Measurements from ENCODE around the gene MALSU1.
A peak's percentile ranks its signal among the peaks of the same experiment; 100 is the strongest.

The MALSU1 gene

DNA sequence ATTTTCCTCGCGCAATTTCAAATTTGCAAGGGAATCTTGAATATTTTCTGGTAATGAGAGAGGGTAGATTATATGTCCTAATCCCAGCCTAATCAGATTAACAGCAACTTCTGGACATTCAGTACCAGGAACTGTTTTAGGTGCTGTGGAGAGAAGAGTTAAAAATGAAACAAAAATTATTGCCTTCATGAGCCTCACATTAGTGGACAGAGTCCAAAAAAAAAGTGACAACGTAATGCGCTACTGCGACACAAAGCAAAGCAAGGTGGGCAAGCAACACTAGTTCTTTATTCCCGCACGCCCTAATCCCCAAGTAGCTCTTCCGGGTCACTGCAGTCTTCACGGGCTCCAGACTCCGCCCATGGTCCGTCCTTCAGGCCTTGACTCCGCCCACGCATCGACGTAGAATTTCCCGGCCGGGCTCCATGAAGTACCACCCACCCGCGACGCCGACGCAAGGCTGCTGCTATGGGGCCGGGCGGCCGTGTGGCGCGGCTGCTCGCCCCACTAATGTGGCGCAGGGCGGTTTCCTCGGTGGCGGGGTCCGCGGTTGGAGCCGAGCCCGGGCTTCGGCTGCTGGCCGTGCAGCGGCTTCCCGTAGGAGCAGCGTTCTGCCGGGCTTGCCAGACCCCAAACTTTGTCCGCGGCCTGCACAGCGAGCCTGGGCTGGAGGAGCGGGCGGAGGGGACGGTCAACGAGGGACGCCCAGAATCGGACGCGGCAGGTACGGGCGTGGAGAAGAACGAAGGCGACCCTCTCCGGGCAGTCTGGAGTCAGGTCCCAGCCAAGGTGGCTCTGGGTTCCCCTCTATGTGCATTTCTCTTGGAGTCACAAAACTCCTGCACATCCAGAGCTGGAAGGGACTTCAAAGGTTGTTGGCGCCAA, at the start of gene MALSU1:
Gene MALSU1 (plus strand): TSS at position 455 of the 885 bp plus-strand sequence. CDS start 14 bp downstream, at position 469.
- DNase-seq: peak; percentile 95

DNA sequence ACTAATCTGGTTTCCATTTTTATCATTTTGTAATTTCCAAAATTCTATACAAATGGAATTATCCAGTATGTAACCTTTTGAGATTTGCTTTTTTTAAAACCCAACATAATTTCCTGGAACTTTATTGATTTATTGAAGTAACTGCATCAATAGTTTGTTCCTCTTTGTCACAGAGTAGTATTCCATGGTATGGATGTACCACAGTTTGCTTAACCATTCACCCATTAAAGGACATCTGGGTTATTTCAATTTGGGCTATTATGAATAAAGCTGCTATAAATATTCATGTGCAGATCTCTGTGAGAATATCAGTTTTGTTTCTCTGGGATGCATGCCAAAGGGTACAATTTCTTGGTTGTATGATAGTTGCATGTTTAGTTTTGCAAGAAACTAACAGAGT, 49.7 kb upstream of the MALSU1 start:
- DNase-seq: no peak

DNA sequence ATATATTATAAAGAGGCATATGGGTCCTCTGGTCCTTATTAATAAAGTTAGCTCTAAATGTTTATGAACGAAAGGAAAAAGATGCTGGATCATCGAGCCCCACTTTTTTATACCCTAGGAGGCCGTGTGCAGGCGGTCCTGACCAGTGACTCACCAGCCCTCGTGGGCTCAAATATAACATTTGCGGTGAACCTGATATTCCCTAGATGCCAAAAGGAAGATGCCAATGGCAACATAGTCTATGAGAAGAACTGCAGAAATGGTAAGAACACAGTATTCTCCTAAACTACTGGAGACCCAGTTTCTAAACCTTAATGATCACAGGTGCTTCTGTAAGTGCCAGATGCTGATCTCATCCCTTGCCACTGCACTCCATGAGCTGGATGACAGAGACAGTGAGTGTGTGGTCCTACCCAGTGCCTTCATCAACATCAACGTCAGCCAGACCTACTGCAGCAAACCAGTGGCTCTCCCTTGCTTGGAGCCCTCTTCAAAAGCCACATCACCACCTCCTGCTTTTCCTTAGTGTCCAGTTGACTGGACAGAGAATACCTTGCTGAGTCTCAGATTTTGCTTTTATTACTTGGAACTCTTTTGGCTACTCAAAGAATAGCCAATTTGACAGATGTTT, 45.0 kb upstream of the MALSU1 start:
- no peak for DNase-seq

DNA sequence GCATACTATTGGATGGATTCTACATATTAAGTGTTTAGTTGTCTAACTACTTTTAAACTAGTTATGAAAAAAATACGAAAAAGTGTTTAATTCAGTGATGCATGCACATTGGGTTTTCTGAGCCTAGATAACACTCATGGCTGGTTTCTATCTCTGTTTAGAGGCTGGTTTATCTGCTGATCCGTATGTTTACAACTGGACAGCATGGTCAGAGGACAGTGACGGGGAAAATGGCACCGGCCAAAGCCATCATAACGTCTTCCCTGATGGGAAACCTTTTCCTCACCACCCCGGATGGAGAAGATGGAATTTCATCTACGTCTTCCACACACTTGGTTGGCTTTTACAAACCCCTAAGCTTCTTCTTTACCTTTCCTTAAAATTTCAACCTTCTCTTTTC, 42.4 kb upstream of the MALSU1 start:
- no peak for DNase-seq

DNA sequence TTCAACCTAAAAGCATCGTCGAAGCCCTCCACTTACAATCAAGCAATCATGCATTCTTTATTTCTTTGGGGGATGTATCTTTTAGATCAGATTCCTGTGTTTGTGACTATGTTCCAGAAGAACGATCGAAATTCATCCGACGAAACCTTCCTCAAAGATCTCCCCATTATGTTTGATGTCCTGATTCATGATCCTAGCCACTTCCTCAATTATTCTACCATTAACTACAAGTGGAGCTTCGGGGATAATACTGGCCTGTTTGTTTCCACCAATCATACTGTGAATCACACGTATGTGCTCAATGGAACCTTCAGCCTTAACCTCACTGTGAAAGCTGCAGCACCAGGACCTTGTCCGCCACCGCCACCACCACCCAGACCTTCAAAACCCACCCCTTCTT, 38.8 kb upstream of the MALSU1 start:
- no peak for DNase-seq

DNA sequence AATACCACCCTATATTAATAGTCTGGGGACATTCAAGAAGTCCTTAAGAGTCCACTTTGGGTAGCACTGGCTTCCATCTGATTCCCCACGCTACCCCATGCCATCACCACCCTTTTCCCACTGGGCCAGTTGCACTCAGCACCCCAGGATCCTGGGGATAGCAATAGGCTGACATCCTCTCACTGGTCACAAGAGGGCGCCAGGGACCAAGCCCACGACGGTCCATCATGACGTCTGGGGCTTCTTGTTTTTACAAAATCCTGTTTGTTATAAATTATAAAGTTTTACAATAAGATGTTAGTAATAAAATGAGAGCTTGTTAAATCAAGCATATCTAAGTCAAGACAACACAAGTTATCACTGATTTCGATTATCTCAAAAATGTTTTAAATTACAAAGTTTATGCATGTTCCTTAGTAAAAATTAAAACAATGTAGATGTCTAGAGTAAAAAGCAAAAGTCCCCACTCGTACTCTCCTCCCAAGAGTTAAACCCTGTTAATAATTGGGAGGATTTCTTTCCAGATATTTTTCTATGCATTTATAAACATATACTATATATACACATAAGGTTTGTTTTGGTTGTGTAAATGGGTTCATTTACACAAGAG, 37.2 kb upstream of the MALSU1 start:
- DNase-seq: no peak

DNA sequence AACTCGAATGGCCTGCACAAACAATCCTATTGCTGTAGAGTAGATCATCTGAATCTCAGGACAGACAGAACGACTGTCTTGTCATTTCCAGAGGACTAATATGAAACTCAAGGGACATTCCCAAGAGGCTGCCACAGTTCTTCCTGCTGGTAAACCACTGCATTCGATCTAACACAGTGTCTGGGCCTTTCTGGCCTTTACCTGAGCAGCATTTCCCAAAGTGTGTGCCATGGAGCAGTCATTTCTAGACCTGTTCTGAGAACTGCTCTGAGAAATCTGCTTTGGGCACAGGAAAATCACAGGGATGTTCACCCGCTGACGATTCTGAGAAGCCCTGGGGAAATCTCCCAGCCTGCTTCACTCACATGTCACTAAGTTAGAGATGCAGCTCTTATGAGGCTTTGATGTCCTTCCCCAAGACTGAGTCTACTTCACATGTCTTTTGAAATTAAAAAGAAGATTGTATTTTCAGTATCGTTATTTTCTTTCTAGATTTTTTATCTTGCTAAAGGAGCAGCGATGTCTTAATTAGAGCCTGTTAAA, 34.2 kb upstream of the MALSU1 start:
- no peak for DNase-seq

DNA sequence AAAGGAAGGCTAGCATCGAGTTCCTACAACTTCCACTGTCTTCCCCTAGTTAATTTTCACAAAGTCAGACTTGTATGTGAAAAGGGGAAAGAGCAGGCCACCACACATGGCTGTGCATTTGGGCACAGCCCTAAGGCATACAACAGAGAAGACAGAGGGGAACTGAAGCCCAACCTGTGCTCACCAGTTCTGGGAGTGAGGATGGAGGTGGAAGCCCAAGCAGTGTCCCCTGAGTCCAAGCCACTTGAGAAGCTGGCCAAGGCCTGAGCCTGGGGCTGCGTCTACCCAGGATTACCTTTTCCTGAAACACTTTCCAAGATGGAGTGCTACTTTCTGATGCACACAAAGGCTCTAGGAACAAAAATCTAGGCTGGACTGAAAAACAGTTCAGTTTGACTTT, 32.2 kb upstream of the MALSU1 start:
- no peak for DNase-seq

DNA sequence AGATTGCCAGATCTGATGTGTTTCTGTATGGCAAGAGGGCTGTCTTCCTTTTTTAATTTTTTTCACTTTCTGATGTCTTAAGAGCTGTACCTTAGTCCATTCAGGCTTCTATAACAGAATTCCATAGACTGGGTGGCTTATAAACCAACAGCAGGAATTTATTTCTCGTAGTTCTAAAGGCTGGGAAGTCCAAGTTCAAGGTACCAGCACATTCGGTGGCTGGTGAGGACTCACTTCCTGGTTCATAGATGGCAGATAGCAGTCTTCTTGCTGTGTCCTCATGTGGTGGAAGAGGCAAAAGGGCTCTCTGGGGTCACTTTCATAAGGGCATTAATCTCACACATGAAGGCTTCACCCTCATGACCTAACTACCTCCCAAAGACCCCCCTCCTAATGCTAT, 31.8 kb upstream of the MALSU1 start:
- no peak for DNase-seq

DNA sequence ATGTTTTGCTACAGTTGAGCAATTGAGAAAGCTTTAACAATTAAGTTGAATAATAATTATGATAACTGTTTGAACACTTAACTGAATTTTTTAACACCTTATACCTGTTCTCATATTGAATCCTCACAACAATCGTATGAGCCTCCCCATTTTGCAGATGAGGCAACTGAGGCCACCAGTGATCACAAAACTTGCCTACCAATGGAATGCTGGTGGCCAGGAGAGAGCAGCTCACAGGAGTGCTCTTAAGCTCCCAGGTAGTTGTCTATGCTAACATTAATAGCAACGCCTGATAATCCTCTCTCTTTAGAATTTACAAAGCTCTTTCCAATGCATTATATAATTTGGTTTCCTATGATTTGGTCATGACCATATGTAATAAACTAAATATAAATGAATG, 31.0 kb upstream of the MALSU1 start:
- DNase-seq: no peak

DNA sequence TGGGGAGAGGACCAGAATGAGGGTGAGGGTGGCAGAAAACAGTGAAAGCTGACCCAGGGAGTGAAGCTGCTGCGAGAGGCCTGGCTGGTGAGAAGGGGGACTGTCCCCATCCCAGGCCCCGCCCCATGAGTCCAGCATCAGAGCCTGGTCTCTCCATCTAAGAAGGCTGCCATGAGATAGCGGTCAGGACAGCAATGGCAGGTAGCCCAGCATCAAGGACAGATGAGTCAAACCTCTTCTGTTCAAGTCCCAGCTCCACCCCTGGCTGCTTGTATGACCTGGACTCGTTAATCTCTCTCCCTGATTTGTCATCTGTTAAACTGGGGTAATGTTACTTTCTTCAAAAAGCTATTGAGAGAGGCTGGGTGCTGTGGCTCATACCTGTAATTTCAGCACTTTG, 30.4 kb upstream of the MALSU1 start:
- DNase-seq: no peak

DNA sequence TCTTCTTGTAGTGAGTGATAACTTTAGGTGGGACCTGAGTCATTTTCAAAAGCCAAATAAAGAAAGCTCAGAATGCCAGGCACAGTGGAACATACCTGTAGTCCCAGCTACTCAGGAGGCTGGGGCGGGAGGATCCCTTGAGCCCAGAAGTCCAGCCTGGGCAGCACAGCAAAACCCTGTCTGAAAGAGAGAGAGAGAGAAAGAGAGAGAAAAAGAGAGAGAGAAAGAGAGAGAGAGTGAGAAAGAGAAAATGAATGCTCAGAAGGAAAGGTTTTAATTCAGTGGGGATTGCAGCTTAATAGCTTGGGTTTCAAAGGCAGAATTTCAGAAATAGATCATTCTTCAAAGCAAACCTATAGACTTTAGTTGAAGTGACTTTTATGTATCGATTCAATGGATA, 26.9 kb upstream of the MALSU1 start:
- no peak for DNase-seq

DNA sequence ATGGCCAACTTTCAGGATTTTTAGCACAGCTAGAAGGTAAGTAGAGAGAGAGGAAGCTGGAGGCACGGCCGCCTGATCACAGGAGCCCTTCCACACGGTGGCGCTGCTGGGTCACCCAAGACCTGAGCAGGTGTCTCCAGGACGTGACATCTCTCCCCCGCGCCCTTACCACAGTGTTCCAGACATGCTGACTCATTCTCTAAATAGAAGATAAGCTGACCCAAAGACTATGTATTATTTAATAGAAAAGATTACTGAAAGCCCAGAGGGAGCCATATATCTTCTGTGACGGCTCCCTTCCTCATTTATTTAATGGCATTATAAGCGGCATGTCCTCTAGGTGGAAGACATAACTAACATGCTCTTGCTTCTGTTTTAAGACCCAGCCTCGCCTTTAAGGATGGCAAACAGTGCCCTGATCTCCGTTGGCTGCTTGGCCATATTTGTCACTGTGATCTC, 26.0 kb upstream of the MALSU1 start:
- DNase-seq: peak; percentile 88

DNA sequence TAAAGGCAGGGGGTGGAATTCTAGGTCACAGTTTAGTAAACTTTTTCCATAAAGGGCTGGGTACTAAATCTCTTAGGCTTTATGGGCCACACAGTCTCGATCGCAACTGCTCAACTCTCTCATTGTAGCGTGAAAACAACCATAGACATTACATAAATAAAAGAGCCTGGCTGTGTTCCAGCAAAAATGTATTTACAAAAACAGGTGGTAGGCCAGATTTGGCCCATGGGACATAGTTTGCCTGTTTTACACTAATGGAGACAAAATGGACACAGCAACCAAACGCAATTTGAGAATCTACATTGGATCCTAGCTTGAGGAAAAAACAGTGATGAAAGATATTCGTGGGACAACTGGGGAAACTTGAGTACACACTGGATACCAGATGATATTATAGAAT, 23.2 kb upstream of the MALSU1 start:
- no peak for DNase-seq

DNA sequence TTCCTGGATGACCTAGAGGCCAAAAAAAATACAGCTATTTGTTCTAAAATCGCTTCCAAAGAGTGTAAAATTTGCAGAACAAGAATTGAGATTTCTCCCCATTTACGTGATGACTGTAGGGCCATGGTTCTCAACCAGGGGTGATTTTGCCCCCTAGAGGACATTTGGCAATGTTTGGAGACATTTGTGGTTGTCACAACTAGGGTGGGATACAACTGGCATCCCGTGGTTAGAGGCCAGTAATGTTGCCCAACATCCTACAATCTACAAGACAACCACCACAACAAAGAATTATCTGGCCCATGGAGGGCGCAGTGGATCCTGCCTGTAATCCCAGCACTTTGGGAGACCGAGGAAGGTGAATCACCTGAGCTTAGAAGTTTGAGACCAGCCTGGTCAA, 22.8 kb upstream of the MALSU1 start:
- no peak for DNase-seq

DNA sequence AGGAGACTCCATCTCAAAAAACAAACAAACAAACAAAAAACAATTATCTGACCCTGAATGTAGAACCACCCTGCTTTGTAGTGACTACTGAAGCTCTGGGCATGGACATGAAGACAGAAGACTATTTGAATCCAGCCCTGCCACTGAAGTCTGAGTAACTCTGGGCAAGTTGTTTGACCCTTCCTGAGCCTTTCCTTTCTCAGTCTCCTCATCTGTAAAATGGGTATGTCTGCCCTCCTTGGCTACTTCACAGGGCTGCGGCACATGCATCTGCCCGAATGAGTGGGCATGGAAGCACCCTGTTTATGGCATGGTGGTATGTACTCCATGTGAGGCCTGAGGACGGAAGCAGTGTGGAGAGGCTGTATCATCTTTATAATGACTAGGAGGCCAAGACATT, 22.2 kb upstream of the MALSU1 start:
- DNase-seq: no peak

DNA sequence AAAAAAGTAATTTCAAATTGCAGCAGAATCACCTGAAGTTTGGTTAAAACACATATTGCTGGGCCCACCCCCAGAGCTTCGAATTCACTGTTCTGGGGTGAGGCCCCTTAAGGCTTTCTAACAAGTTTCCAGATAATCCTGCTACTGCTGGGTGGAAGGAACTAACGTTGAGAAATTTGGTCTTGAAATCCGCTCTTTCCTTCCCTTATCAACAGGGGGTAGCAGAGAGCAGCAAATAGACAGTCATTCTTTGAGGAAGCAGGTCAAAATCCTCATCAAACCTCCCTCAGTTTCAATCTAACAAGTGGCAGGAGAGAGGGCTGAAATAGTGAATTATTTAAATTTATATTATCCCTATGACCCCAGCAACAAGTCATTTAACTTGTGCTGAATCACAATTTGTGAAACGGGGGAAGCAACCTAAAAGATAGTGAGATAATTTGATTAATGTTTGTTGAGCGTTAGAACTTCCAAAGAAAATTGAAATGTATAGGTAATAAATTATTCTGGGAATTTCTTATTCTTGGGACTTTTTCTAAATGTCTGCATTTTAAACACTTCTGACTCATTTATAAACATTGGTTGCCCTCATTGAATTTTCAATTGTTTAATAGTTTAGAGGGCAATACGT, 21.7 kb upstream of the MALSU1 start:
- DNase-seq: peak; percentile 27

DNA sequence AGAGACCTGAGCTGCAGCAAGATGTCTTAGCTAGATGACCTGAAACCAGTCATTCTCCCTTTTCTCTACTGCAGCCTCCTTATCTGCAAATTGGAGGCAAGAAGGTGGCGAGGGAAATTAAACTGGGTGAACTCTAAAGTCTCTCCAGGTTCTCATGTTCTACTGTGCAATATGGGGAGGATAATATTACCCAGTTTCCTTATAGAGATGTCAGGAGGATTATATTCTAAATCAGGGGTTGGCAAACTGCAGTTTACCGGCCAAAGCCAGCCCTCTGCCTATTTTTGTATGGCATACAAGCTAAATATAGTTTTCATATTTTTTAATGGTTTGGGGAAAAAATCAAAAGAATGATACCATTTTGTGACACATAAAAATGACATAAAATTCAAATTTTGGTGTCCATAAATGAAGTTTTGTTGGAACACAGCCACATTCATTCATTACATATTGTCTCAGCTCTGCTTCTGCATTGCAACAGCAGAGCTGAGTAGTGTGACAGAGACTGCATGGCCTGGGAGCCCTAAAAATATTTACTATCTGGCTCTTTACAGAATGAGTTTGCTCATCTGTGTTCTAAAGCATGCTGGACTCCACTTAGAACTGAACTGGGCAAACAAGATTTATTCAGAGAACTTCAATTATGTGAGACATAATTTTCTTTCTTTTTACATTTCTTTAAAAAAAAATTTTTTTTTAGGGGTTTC, 19.2 kb upstream of the MALSU1 start:
- DNase-seq: no peak

DNA sequence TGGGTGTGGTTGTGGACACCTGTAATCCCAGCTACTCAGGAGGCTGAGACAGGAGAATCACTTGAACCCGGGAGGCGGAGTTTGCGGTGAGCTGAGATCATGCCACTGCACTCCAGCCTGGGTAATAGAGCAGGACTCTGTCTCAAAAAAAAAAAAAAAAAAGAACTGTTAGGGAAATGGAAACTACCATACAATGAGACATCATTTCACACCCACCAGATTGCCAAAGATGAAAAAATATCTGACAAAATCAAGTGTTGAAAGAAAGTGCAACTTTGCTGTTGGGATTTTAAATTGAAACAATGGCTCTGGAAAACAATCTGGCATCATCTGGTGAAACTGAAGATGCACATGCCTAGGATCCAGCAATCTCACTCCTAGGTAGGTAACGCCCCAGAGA, 16.1 kb upstream of the MALSU1 start:
- no peak for DNase-seq

DNA sequence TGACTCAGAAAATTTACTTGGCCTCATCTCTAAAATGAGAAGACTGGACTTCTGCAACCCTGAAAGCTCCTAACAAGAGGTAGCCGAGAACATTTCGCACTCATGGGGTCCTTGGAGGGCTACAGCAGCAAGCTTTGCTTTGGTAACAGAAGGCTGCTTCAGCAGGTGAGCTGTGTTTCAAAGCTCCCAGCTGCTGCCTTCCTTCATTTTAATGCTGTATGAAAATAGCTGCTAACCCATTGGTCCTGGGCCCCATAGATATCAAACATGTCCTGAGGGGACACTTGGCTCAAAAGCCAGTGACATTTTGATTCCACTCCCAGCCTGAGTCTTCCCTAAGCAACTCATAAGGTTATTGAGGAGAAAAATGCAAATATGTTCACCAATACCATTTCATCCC, 14.3 kb upstream of the MALSU1 start:
- no peak for DNase-seq

DNA sequence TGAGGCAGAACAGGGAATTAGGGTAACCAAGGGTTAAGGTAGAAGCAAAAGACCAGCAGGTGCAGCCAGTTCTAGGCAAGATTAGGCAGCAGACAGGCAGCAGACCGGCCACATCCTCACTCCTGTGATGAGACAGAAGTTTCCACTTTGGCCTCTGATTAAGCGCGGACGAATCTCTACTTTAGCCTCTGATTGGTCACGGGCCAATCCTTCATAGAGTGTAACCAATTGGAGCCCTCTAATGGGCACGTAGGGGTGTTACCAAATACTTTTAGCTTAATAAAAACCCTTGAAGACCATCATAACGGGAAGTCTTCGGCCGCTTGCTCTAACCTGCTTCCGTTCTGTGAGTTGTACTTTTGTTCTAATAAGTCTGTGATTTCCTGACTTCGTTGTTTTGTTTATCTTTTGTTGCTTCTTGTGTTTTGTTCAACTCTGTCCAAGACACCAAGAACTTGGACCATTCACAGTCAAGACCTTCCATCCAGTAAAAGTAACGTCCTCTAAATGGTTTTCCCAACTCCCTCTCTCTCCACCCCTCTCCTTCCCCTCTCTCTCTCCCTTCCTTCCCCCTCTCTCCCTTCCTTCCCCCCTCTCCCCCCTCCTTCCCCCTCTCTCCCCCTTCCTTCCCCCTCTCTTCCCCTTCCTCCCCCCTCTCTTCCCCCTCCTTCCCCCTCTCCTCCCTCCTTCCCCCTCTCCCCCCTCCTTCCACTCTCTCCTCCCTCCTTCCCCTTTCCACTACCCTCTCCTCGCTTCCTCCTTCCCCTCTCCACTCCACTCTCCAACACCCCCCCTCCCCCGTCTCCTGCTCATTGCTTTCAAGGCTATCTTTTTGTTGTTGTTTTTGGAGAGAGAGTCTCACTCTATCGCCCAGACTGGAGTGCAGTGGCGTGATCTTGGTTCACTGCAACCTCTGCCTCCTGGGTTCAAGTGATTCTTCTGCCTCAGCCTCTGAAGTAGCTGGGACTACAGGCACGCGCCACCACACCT, 13.2 kb upstream of the MALSU1 start:
- DNase-seq: no peak

Data from NCI-H2029 (cell line).